PC-3 (cell line): ENCODE measurements around the gene SLC17A5.

Experiments used
- EZH2 ChIP-seq: fragments of 300-600 bp; sonication (generic); IDR thresholded peaks from one replicate; pipeline ENCODE4 v1.6.1; 2017; ENCODE audit warnings: antibody characterized with exemption, mild to moderate bottlenecking, low read length; ENCODE audit not compliant: unreplicated experiment
- EZH2phosphoT487 ChIP-seq: fragments of 300-600 bp; sonication (generic); IDR thresholded peaks from 2 replicates; pipeline ENCODE4 v1.6.1; 2018; ENCODE audit warnings: mild to moderate bottlenecking, antibody characterized with exemption, low read length, borderline replicate concordance
- TF ChIP-seq, protein P1 (sequence below): fragments of 300-600 bp; sonication (generic); conservative IDR thresholded peaks from 2 replicates; pipeline ENCODE4 v1.5.1; 2017; ENCODE audit warnings: antibody characterized with exemption, low read depth, mild to moderate bottlenecking, low read length

GRCh38 chr6:73696966-73697655 lies 43.3 kb upstream of the SLC17A5 start:
- TF ChIP-seq, protein P1, sequence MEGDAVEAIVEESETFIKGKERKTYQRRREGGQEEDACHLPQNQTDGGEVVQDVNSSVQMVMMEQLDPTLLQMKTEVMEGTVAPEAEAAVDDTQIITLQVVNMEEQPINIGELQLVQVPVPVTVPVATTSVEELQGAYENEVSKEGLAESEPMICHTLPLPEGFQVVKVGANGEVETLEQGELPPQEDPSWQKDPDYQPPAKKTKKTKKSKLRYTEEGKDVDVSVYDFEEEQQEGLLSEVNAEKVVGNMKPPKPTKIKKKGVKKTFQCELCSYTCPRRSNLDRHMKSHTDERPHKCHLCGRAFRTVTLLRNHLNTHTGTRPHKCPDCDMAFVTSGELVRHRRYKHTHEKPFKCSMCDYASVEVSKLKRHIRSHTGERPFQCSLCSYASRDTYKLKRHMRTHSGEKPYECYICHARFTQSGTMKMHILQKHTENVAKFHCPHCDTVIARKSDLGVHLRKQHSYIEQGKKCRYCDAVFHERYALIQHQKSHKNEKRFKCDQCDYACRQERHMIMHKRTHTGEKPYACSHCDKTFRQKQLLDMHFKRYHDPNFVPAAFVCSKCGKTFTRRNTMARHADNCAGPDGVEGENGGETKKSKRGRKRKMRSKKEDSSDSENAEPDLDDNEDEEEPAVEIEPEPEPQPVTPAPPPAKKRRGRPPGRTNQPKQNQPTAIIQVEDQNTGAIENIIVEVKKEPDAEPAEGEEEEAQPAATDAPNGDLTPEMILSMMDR = no peak
- TF ChIP-seq EZH2 (no peak), EZH2phosphoT487 (no peak)
